Panc1 (cell line): Measurements from ENCODE around the gene CD72. TPM values are rescaled to one million over a fixed set of nuclear protein-coding genes. Genes with fewer than 3 reads are reported as not detected.

Experiments
- ATAC-seq: fragments of 200-7000 bp; cut with Tn5 transposase; 2 replicates; pipeline ENCODE4 v1.9.1; 2020; ENCODE audit warnings: mild to moderate bottlenecking, moderate library complexity
- BruUV-seq: library from RNA; stranded (reverse); fragments of 400-500 nt; replicated peaks from 2 replicates; lab custom pipeline; 2021; lab: Mats Ljungman, UMichigan
- CTCF ChIA-PET: fragments of 300-600 bp; sonication (Branson Sonifier 250); formaldehyde crosslinking; loops from one replicate; lab custom pipeline; 2022; ENCODE audit warnings: antibody characterized with exemption; lab: Charles Lee
- POLR2A ChIA-PET: fragments of 300-600 bp; sonication (Branson Sonifier 250); formaldehyde crosslinking; loops from one replicate; lab custom pipeline; 2022; ENCODE audit warnings: antibody characterized with exemption; lab: Charles Lee
- DNase-seq: peaks from one replicate; pipeline ENCODE4 v3.0.0-alpha.2; 2010; ENCODE audit warnings: low read depth, low spot score
- H3K27ac ChIP-seq: 2 replicates; pipeline ENCODE4 v1.5.1; 2011; ENCODE audit warnings: mild to moderate bottlenecking, low read length, inconsistent platforms
- H3K27me3 ChIP-seq: fragments of 200-500 bp; sonication (Bioruptor generic); 2 replicates; pipeline ENCODE4 v1.6.0; 2014; ENCODE audit warnings: low read length, inconsistent platforms; ENCODE audit not compliant: control insufficient read depth, insufficient read depth
- H3K36me3 ChIP-seq: fragments of 200-500 bp; sonication (Bioruptor generic); 2 replicates; pipeline ENCODE4 v1.5.1; 2014; ENCODE audit warnings: inconsistent platforms, mild to moderate bottlenecking, low read length, moderate library complexity; ENCODE audit not compliant: control insufficient read depth, insufficient read depth
- H3K4me1 ChIP-seq: 2 replicates; pipeline ENCODE4 v1.5.1; 2011; ENCODE audit warnings: inconsistent platforms, mild to moderate bottlenecking, low read length, moderate library complexity; ENCODE audit not compliant: control insufficient read depth, insufficient read depth
- H3K4me3 ChIP-seq, 2 experiments: 2 replicates each; pipeline ENCODE4 v1.5.1; 2011 to 2012; ENCODE audit warnings: low read depth in 2 of 2, low read length in 2 of 2, mild to moderate bottlenecking in 2 of 2, inconsistent platforms in 1 of 2, moderate library complexity in 1 of 2
- H3K9me3 ChIP-seq: fragments of 200-500 bp; sonication (Bioruptor generic); 2 replicates; pipeline ENCODE4 v1.5.1; 2014; ENCODE audit warnings: low read depth, mild to moderate bottlenecking, inconsistent platforms, low read length, moderate library complexity; ENCODE audit not compliant: control insufficient read depth, insufficient read depth
- POLR2AphosphoS5 ChIP-seq: IDR thresholded peaks from 2 replicates; pipeline ENCODE4 v1.6.1; 2012; ENCODE audit warnings: mild to moderate bottlenecking, low read depth, low read length, moderate library complexity
- SIN3A ChIP-seq: IDR thresholded peaks from 2 replicates; pipeline ENCODE4 v1.6.1; 2012; ENCODE audit warnings: low read depth, mild to moderate bottlenecking, low read length, moderate library complexity, borderline replicate concordance; ENCODE audit not compliant: insufficient read depth
- TCF7L2 ChIP-seq: IDR thresholded peaks from 2 replicates; pipeline ENCODE4 v1.6.1; 2011; ENCODE audit warnings: mild to moderate bottlenecking, low read depth, low read length, inconsistent platforms
- in situ Hi-C: cut with HindIII; loops from 2 replicates; pipeline ENCODE4 v1.10.0; 2016; ENCODE audit warnings: low sequenced_read_pairs, low pct_unique_long_range_greater_than_20kb
- intact Hi-C: fragments of 100-400 bp; cut with micrococcal nuclease; formaldehyde crosslinking; loops from one replicate; pipeline ENCODE4 v1.10.0; 2022; ENCODE audit not compliant: unreplicated experiment
- total RNA-seq: library from RNA; stranded (reverse); gene quantifications from one replicate; pipeline ENCODE4 v1.2.1, GENCODE V29; 2021; ENCODE audit not compliant: unreplicated experiment
- TF ChIP-seq, protein P1 (sequence below): fragments of 450-650 bp; IDR thresholded peaks from 2 replicates; pipeline ENCODE4 v1.5.1; 2017; ENCODE audit warnings: mild to moderate bottlenecking
- TF ChIP-seq, protein P2 (sequence below), 2 experiments: IDR thresholded peaks; 2 replicates each; pipeline ENCODE4 v1.6.1; 2011 to 2012; ENCODE audit warnings: low read depth in 2 of 2, control low read depth in 1 of 2, low read length in 1 of 2, mild to moderate bottlenecking in 1 of 2, moderate library complexity in 1 of 2; ENCODE audit not compliant: insufficient read depth in 1 of 2

Gene CD72
- total RNA-seq, 1 experiment from 2014 or later: 0.72 TPM

DNA sequence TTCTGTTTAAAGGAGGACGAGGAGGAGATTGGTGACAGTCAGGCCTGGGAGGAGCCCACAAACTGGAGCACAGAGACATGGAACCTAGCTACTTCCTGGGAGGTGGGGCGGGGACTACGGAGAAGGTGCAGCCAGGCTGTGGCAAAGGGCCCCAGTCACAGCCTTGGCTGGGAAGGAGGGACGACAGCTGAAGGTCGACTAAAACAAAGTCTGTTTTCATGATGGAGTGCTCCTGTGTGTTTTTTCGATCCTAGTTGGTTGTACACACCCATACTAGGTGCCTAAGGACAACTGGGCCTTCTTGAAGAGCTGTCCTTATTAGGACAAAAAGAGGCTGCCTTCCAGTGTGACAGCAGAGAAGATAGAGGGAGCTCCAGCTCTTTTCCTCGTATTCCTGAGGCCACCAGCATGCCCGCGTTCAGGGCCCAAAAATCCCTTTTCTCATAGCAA lies 42.8 kb upstream of the CD72 start:
- H3K4me1 ChIP-seq: peaks cover 64% of the 10 kb centered on the region
- no peak for ATAC-seq
- in situ Hi-C loops: no loop called here
- no peak overlapping the region for H3K4me3 ChIP-seq
- peak overlapping the region; percentile 97 for H3K27ac ChIP-seq
- no peaks in the 10 kb centered on the region for H3K9me3 ChIP-seq
- no peak for TF ChIP-seq POLR2AphosphoS5
- TF ChIP-seq, protein P1, sequence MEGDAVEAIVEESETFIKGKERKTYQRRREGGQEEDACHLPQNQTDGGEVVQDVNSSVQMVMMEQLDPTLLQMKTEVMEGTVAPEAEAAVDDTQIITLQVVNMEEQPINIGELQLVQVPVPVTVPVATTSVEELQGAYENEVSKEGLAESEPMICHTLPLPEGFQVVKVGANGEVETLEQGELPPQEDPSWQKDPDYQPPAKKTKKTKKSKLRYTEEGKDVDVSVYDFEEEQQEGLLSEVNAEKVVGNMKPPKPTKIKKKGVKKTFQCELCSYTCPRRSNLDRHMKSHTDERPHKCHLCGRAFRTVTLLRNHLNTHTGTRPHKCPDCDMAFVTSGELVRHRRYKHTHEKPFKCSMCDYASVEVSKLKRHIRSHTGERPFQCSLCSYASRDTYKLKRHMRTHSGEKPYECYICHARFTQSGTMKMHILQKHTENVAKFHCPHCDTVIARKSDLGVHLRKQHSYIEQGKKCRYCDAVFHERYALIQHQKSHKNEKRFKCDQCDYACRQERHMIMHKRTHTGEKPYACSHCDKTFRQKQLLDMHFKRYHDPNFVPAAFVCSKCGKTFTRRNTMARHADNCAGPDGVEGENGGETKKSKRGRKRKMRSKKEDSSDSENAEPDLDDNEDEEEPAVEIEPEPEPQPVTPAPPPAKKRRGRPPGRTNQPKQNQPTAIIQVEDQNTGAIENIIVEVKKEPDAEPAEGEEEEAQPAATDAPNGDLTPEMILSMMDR: no peak
- TF ChIP-seq SIN3A: no peak
- TF ChIP-seq, protein P2, sequence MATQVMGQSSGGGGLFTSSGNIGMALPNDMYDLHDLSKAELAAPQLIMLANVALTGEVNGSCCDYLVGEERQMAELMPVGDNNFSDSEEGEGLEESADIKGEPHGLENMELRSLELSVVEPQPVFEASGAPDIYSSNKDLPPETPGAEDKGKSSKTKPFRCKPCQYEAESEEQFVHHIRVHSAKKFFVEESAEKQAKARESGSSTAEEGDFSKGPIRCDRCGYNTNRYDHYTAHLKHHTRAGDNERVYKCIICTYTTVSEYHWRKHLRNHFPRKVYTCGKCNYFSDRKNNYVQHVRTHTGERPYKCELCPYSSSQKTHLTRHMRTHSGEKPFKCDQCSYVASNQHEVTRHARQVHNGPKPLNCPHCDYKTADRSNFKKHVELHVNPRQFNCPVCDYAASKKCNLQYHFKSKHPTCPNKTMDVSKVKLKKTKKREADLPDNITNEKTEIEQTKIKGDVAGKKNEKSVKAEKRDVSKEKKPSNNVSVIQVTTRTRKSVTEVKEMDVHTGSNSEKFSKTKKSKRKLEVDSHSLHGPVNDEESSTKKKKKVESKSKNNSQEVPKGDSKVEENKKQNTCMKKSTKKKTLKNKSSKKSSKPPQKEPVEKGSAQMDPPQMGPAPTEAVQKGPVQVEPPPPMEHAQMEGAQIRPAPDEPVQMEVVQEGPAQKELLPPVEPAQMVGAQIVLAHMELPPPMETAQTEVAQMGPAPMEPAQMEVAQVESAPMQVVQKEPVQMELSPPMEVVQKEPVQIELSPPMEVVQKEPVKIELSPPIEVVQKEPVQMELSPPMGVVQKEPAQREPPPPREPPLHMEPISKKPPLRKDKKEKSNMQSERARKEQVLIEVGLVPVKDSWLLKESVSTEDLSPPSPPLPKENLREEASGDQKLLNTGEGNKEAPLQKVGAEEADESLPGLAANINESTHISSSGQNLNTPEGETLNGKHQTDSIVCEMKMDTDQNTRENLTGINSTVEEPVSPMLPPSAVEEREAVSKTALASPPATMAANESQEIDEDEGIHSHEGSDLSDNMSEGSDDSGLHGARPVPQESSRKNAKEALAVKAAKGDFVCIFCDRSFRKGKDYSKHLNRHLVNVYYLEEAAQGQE (IDR thresholded peaks at IDR 0.05; ENCODE audit: insufficient read depth in 1 of 2, low read depth in 2 of 2, low read length in 1 of 2): no peak
- TF ChIP-seq TCF7L2: no peak
- intact Hi-C loops: loop anchor here (5.0 kb wide), 1 partner anchor 66 kb away; no protein-coding TSS in a partner anchor
- BruUV-seq: no TSS peak
- peaks cover 3% of the 10 kb centered on the region for H3K36me3 ChIP-seq
- ChIA-PET CTCF (interaction anchor here (0.5 to 2.2 kb wide), 8 partner anchors 13 to 50 kb away, joined by 3 to 15 read pairs (median 4); partner anchors contain the start of gene TPM2), POLR2A (interaction anchor here (0.6 to 1.2 kb wide), 7 partner anchors 9 to 1805 kb away, joined by 3 to 7 read pairs (median 3); partner anchors contain the start of gene TLN1)
- DNase-seq: no peak
- no peaks in the 10 kb centered on the region for H3K27me3 ChIP-seq

DNA sequence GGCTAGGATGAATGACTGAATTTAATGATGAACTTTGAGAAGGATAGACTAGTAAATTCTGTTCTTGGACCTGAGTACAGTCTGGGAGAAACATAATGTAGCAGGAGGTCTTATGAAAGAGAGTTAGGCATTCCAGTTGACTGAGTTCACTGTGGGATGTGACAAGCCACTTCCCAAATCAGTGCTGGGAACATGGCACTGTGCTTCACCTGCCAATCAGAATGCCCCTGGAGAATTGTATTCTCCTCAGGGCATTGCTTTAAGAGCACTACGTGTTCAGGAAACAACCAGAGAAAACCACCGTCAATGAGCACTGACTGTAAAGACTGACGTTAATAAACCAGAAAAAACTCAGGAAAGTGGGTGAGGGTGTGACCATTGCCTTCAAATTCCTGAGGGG lies 41.1 kb upstream of the CD72 start:
- CTCF ChIA-PET: interaction anchor here (0.8 to 1.0 kb wide), 3 partner anchors 8 to 73 kb away, joined by 3 to 4 read pairs (median 4); partner anchors contain the start of genes CREB3 and TLN1
- Histone ChIP-seq H3K27me3 (no peaks in the 10 kb centered on the region), H3K27ac (peak overlapping the region; percentile 94), H3K9me3 (no peaks in the 10 kb centered on the region), H3K36me3 (peaks cover 3% of the 10 kb centered on the region), H3K4me1 (peaks cover 54% of the 10 kb centered on the region), H3K4me3 (peak overlapping the region; percentile 64 to 70)
- ATAC-seq: no peak
- BruUV-seq: no TSS peak
- in situ Hi-C loops: no loop called here
- TF ChIP-seq TCF7L2: no peak
- TF ChIP-seq SIN3A: no peak
- TF ChIP-seq POLR2AphosphoS5: no peak
- TF ChIP-seq, protein P2 (IDR thresholded peaks at IDR 0.05; ENCODE audit: insufficient read depth in 1 of 2, low read depth in 2 of 2, low read length in 1 of 2): no peak
- TF ChIP-seq, protein P1: no peak
- DNase-seq: no peak
- POLR2A ChIA-PET: interaction anchor here (0.7 to 0.9 kb wide), 2 partner anchors 20 to 37 kb away, joined by 3 read pairs; no protein-coding TSS in a partner anchor
- intact Hi-C loops: loop anchor here (5.0 to 10.0 kb wide), 3 partner anchors 33 to 155 kb away; partner anchors contain the start of genes HINT2 and SPAG8
